CD4-positive, alpha-beta T cell (primary cell): Measurements from ENCODE around the gene IL9. TPM values are rescaled to one million over a fixed set of nuclear protein-coding genes. Genes with fewer than 3 reads are reported as not detected.

Source experiments
- ATAC-seq: fragments of 200-7000 bp; cut with Tn5 transposase; one replicate; pipeline ENCODE4 v1.10.0; 2022; ENCODE audit warnings: mild to moderate bottlenecking; ENCODE audit not compliant: poor library complexity
- CTCF ChIA-PET: fragments of 350-600 bp; sonication (Branson Sonifier 250); formaldehyde crosslinking; loops from one replicate; lab custom pipeline; 2021; ENCODE audit warnings: antibody characterized with exemption, inconsistent platforms; lab: Charles Lee
- POLR2A ChIA-PET: fragments of 350-600 bp; sonication (Branson Sonifier 250); formaldehyde crosslinking; loops from one replicate; lab custom pipeline; 2021; ENCODE audit warnings: antibody characterized with exemption, inconsistent platforms; lab: Charles Lee
- DNase-seq, 14 experiments: peaks; one replicate each; pipeline ENCODE4 v3.0.0-alpha.2; 2013 to 2020; ENCODE audit warnings: mixed read lengths in 2 of 14
- H3K27ac ChIP-seq, 2 donors: one replicate each; pipeline versions ENCODE4 v1.5.1 to v1.7.0; 2013; ENCODE audit warnings: low read length in 2 of 2, low read depth in 1 of 2, mild to moderate bottlenecking in 1 of 2
- H3K27me3 ChIP-seq, 2 experiments: 1 replicate in 1 of 2; 2 replicates in 1 of 2; pipeline versions ENCODE4 v1.6.1 to v1.7.0; 2013; ENCODE audit warnings: low read length in 2 of 2, control low read depth in 1 of 2, mild to moderate bottlenecking in 1 of 2, moderate library complexity in 1 of 2; ENCODE audit not compliant: insufficient read depth in 2 of 2, control insufficient read depth in 1 of 2
- H3K36me3 ChIP-seq: one replicate; pipeline ENCODE4 v1.6.1; 2013; ENCODE audit warnings: low read length, control low read depth; ENCODE audit not compliant: insufficient read depth
- H3K4me1 ChIP-seq: one replicate; pipeline ENCODE4 v1.6.1; 2013; ENCODE audit warnings: low read length, control low read depth; ENCODE audit not compliant: insufficient read depth
- H3K4me3 ChIP-seq: one replicate; pipeline ENCODE4 v1.5.1; 2013; ENCODE audit warnings: mild to moderate bottlenecking, low read length, moderate library complexity
- H3K9me3 ChIP-seq, 2 experiments: 1 replicate in 1 of 2; 2 replicates in 1 of 2; pipeline versions ENCODE4 v1.6.1 to v1.7.0; 2013; ENCODE audit warnings: low read length in 2 of 2, mild to moderate bottlenecking in 2 of 2, control low read depth in 1 of 2, moderate library complexity in 1 of 2; ENCODE audit not compliant: control insufficient read depth in 1 of 2, insufficient read depth in 1 of 2
- H3K27ac Mint-ChIP-seq: one replicate; pipeline ENCODE4 v1.8.0; 2020; ENCODE audit warnings: mixed read lengths
- H3K27me3 Mint-ChIP-seq: one replicate; pipeline ENCODE4 v1.8.0; 2021; ENCODE audit warnings: mixed read lengths
- H3K36me3 Mint-ChIP-seq: one replicate; pipeline ENCODE4 v1.8.0; 2021; ENCODE audit warnings: low read depth, mixed read lengths
- H3K4me1 Mint-ChIP-seq: one replicate; pipeline ENCODE4 v1.8.0; 2021; ENCODE audit warnings: low read depth, mixed read lengths
- H3K4me3 Mint-ChIP-seq: one replicate; pipeline ENCODE4 v1.8.0; 2020; ENCODE audit warnings: mild to moderate bottlenecking, mixed read lengths
- H3K9me3 Mint-ChIP-seq: one replicate; pipeline ENCODE4 v1.8.0; 2020; ENCODE audit warnings: mixed read lengths
- CTCF ChIP-seq: fragments of 200-600 bp; IDR thresholded peaks from one replicate; pipeline ENCODE4 v1.8.0; 2022; ENCODE audit warnings: antibody characterized with exemption, mild to moderate bottlenecking
- intact Hi-C, 2 experiments: fragments of 100-400 bp; cut with DNase I in 1 of 2; cut with micrococcal nuclease in 1 of 2; formaldehyde crosslinking; loops; one replicate each; pipeline versions ENCODE4 v1.15.1 to v1.9.0; 2023 to 2025; cut with DNase I, micrococcal nuclease
- total RNA-seq, 174 experiments: library from RNA in 2 of 174; stranded (reverse) in 2 of 174; gene quantifications; one replicate each; pipeline ENCODE4 v1.2.3 and lab custom pipeline; 2021 to 2026

IL9 gene
- total RNA-seq, 2 experiments from 2014 or later: not detected

GRCh38 chr5:135877570-135878155 lies 18.0 kb downstream of the IL9 start:
- ChIA-PET CTCF (interaction anchor here (0.6 kb wide), 1 partner anchor 192 kb away, joined by 3 read pairs; no protein-coding TSS in a partner anchor), POLR2A (no interaction called here)
- H3K27ac Mint-ChIP-seq: no peak overlapping the region
- H3K9me3 ChIP-seq: peaks cover 0 to 7% of the 10 kb centered on the region in 2 experiments
- peaks cover 42% of the 10 kb centered on the region for H3K27me3 Mint-ChIP-seq
- no peaks in the 10 kb centered on the region for H3K4me1 Mint-ChIP-seq
- H3K36me3 ChIP-seq: no peaks in the 10 kb centered on the region
- no peaks in the 10 kb centered on the region for H3K9me3 Mint-ChIP-seq
- H3K4me3 Mint-ChIP-seq: no peak overlapping the region
- H3K27ac ChIP-seq: no peak overlapping the region
- H3K27me3 ChIP-seq: peaks cover 5 to 12% of the 10 kb centered on the region in 2 experiments
- intact Hi-C loops: no loop called here
- DNase-seq (no peak), ATAC-seq (no peak)
- no peaks in the 10 kb centered on the region for H3K36me3 Mint-ChIP-seq
- TF ChIP-seq CTCF: no peak
- H3K4me1 ChIP-seq: no peaks in the 10 kb centered on the region
- H3K4me3 ChIP-seq: no peak overlapping the region

GRCh38 chr5:135876146-135876545 lies 19.5 kb downstream of the IL9 start:
- CTCF ChIA-PET: no interaction called here
- intact Hi-C loops: no loop called here
- Histone ChIP-seq H3K9me3 (peaks cover 0 to 7% of the 10 kb centered on the region in 2 experiments), H3K4me1 (no peaks in the 10 kb centered on the region), H3K4me3 (no peak overlapping the region), H3K36me3 (no peaks in the 10 kb centered on the region), H3K27me3 (peaks cover 5 to 9% of the 10 kb centered on the region in 2 experiments), H3K27ac (no peak overlapping the region)
- ATAC-seq (no peak), DNase-seq (no peak)
- POLR2A ChIA-PET: no interaction called here
- no peak for TF ChIP-seq CTCF
- H3K27me3 Mint-ChIP-seq: peaks cover 27% of the 10 kb centered on the region
- no peaks in the 10 kb centered on the region for H3K4me1 Mint-ChIP-seq
- H3K36me3 Mint-ChIP-seq: no peaks in the 10 kb centered on the region
- no peaks in the 10 kb centered on the region for H3K9me3 Mint-ChIP-seq
- no peak overlapping the region for H3K4me3 Mint-ChIP-seq
- no peak overlapping the region for H3K27ac Mint-ChIP-seq

GRCh38 chr5:135875567-135875966 lies 20.1 kb downstream of the IL9 start:
- Histone ChIP-seq H3K4me1 (no peaks in the 10 kb centered on the region), H3K9me3 (peaks cover 0 to 7% of the 10 kb centered on the region in 2 experiments), H3K27me3 (peaks cover 5 to 9% of the 10 kb centered on the region in 2 experiments), H3K4me3 (no peak overlapping the region), H3K36me3 (no peaks in the 10 kb centered on the region), H3K27ac (no peak overlapping the region)
- Mint-ChIP-seq H3K9me3 (no peaks in the 10 kb centered on the region), H3K4me3 (no peak overlapping the region), H3K4me1 (no peaks in the 10 kb centered on the region), H3K36me3 (no peaks in the 10 kb centered on the region), H3K27ac (no peak overlapping the region), H3K27me3 (peaks cover 23% of the 10 kb centered on the region)
- ChIA-PET POLR2A (no interaction called here), CTCF (no interaction called here)
- intact Hi-C loops: no loop called here
- DNase-seq: no peak
- ATAC-seq: no peak
- no peak for TF ChIP-seq CTCF
